ENCODE measurements around the gene TMEM63C.

DNA sequence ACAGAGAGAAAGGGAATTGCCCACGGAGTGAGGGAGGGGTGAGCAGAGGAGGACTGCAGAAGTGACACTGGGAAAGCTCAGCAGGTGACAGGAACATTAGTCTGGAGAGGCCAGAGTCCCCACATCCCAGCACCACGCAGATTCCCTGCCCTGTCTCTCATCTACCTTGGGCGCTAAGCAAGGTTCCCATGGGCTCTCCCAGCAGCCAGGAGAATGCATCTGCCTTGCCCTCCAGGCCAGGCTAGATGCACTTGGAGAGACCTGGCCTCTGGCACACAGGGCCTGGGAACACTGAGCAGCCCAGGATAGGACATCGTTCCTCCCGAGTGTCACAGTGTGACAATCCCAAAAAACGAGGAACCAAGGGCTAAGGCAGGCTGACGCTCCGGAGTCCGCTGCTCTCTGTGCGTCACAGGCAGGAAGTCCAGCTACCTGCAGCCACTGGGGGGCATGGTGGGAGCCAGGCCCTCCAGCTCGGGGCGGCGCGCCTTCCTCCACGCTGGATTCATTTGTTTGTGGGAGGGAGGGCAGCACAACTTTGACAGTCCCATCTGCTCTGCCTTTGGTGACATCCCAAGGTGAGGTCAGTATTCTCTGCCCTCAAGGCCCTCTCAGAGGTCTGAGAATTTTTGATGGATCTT is 94.8 kb downstream of the TMEM63C start:
- TF ChIP-seq, protein P1, sequence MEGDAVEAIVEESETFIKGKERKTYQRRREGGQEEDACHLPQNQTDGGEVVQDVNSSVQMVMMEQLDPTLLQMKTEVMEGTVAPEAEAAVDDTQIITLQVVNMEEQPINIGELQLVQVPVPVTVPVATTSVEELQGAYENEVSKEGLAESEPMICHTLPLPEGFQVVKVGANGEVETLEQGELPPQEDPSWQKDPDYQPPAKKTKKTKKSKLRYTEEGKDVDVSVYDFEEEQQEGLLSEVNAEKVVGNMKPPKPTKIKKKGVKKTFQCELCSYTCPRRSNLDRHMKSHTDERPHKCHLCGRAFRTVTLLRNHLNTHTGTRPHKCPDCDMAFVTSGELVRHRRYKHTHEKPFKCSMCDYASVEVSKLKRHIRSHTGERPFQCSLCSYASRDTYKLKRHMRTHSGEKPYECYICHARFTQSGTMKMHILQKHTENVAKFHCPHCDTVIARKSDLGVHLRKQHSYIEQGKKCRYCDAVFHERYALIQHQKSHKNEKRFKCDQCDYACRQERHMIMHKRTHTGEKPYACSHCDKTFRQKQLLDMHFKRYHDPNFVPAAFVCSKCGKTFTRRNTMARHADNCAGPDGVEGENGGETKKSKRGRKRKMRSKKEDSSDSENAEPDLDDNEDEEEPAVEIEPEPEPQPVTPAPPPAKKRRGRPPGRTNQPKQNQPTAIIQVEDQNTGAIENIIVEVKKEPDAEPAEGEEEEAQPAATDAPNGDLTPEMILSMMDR (IDR thresholded peaks at IDR 0.05): no peak
- TF ChIP-seq POLR2A (IDR thresholded peaks at IDR 0.05): no peak
